HG03460 (cell line): ENCODE measurements around the gene USP10.
"Not testable (repeated sequence)": the region's sequence is repeated elsewhere in the genome, so short reads cannot be mapped to it uniquely, and the experiment has no call there.

Experiments
- ATAC-seq: cut with Tn5 transposase; IDR thresholded peaks from one replicate; pipeline ENCODE4 v1.9.1; 2021; ENCODE audit not compliant: unreplicated experiment

USP10 gene

GRCh38 chr16:84726669-84727467 lies 27.1 kb downstream of the USP10 start:
- peak; percentile 40 for ATAC-seq

GRCh38 chr16:84728853-84729424 lies 29.1 kb downstream of the USP10 start:
- no peak for ATAC-seq

DNA sequence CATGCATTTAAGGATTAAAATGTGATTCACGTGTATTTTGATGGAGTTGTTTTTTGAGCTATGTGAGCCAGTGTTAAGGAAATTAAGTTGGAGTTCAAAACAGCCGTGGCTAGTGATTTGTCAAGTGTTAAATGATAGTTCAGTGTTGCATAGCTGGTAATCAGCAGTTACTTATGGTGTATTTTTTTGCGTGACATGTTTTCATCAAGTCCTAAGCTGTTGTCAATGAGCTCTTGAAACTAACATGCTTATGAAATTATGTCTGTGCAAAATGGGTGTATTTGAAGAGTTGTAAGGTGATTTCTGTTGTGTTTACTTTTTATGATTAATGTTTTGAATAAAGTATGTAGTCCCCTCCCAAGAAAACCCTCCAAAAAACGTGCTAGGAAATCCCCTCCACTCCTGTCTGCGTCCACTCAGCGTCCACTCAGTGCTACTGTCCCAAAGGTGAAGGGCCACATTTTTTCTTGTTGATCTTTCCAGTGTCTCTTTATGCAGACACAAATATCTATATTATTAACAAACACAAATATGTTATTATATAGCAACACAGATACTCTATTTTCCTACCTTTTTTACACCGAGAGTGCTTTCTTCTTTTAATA lies 30.0 kb downstream of the USP10 start:
- no peak for ATAC-seq

- peak; percentile 50 for ATAC-seq
Measured at GRCh38 chr16:84730406-84731106, 30.8 kb downstream of the USP10 start.

DNA sequence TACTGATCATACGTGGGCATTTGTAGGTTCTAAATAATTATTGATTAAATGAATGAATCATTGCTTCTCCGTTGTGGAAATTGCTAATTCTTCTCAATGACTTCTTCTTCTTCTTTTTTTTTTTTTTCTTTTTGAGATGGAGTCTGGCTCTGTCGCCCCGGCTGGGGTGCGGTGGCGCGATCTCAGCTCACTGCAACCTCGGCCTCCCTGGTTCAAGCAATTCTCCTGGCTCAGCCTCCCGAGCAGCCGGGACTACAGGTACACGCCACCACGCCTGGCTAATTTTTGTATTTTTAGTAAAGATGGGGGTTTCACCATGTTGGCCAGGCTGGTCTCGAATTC lies 32.5 kb downstream of the USP10 start:
- not testable (repeated sequence) for ATAC-seq

DNA sequence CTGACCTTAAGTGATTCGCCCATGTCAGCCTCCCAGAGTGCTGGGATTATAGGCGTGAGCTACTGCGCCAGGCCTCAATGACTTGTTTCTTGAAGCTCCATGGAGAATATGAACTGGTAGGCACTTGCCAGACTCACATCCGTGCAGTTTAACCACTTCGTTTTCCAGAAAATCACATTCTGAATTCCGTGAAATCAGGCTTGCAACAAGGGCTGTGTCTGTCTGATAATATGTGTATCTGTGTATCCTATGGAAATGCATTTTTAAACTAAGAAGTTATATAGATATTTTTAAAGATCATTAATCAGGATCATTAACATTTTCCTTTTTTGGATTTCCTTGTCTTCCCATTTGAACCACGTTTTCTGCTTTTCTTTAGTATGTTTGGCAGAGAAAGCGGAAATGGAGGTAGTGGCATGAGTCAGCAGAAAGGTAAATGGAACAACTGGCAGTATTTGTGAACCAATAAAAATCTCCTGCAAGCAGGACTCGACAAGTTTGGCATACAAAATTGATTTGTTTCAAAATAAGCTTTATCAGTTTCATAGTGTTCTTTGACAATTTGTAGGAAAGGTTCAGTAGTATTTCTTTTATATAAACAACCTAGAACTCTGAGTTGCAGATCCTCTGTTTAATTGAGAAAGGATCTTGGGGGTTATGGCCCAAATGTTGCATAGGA lies 33.0 kb downstream of the USP10 start:
- no peak for ATAC-seq

DNA sequence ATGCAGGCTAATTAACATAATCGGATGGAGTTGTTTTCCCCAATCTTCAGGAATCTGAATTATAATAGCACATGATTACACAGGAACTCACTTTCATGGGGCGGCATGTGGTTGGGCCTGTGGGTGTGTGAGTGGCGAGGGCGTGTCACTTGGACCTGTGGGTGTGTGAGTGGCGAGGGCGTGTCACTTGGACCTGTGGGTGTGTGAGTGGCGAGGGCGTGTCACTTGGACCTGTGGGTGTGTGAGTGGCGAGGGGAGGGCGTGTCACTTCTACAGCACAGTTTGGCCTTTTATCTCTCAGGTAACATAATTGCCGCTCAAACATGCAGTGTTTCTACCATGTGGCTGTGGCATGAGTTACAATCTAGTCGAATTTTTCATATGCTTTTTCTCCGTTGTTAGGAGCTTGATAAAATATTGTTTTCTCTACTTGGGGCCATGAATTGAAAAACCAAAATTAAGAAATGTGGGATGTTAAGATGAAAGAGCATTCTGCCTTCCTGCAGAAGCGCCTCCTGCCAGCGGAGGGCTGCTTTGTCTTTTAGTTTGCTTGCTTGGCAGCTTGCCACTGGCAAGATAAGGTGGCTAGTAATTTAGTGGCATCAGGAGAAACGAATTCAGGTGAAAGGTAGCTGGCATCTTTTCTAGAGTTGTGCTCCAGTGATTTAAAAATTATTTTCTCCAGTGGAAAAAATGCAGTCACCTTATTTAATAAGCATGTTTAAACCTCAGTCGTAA lies 36.2 kb downstream of the USP10 start:
- no peak for ATAC-seq

DNA sequence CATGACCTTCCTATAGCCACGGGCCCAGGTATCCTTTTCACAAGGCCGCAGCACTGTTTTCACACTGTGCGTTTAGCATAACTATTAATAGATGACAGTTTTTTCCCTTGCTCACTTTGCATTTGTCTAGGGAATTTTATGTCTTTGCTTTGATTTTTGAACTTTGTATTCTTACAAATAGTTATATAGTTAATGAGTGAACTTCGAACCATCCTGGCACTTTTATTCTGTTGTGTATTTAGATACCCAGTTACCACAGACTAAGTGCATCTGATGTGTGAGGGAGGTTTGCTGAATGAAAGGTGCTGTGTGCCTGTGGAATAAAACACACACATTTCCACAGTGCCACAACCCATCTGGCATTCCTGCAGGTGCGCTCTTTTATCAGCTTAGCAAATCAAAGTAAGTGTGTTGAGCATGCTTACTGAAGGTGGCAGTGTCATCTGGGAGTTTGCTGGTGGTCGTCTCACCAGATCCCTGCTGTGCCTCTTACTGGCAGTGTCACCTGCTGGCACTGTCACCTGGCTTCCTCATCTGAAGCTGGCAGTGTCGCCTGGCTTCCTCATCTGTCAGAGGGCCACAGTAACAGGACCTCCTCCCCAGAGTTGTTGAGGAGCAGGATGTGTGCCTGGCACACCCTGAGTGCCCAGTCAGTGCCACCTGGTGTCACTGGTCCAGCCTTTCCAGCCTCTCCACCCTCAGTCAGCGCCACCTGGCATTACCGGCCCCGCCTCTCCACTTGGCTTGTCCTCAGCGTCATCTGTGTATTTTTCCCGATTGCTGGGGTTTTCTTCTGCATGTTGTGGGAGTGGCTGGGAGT lies 37.6 kb downstream of the USP10 start:
- ATAC-seq, result no peak

GRCh38 chr16:84738255-84739038 lies 38.6 kb downstream of the USP10 start:
- ATAC-seq, result no peak

GRCh38 chr16:84739349-84740124 lies 39.7 kb downstream of the USP10 start:
- ATAC-seq, result no peak

- no peak for ATAC-seq
Measured at GRCh38 chr16:84740596-84741116, 40.9 kb downstream of the USP10 start.

DNA sequence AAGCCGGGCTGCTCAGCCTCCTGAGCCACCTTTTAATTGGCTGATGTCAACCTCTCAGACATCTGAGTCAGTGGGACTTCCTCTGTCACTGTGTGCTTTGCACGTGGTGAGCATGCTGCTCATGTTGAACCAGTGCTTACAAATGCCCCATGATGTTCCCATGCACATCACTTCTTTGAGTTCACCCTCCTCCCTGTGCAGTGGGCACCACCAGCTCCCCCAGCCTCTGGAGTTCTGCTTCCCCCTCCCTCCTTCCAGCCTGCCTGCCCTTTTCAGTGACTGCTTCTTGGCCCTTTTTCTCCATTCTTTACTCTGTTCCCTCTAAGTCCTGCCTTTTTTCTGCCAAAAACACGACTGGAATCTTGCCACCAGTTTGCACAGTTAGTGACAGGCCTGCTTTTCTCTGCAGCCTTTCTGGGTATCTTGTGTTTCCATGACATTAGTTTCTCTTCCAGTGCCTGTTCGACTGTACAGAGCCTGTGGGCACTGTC lies 41.6 kb downstream of the USP10 start:
- ATAC-seq, result no peak

- no peak for ATAC-seq
Measured at GRCh38 chr16:84742641-84743092, 42.9 kb downstream of the USP10 start.

- no peak for ATAC-seq
Measured at GRCh38 chr16:84746231-84746630, 46.4 kb downstream of the USP10 start.

DNA sequence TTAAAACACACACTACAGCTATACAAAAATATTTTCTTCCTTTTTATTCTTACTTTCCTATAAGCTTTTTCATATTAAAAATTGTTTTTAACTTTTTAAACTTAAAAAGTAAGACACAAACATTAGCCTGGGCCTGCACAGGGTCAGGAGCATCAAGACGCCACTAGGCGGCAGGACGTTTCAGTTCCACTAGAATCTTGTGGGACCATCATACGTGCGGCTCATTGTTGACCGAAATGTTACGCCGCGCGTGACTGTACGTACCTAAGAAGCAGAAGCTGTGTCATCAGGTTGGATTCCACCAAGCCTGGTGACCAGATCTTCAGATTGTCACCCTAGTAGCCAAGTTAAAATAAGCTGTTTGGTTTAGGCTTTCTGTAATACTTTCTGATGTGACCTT lies 47.1 kb downstream of the USP10 start:
- ATAC-seq, result no peak

DNA sequence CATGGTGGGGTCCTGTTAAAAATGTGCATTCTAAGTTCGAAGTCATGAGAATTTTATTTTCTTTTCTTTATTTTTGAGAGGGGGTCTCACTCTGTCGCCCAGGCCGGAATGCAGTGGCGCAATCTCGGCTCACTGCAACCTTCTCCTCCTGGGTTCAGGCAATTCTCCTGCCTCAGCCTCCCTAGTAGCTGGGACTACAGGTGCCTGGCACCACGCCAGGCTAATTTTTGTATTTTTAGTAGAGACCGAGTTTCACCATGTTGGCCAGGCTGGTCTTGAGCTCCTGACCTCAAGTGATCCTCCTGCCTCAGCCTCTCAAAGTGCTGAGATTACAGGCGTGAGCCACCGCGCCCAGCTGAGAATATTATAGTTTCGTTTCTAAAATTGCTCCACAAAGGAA lies 48.4 kb downstream of the USP10 start:
- not testable (repeated sequence) for ATAC-seq

GRCh38 chr16:84749072-84749471 lies 49.3 kb downstream of the USP10 start:
- no peak for ATAC-seq

GRCh38 chr16:84749815-84750214 lies 50.0 kb downstream of the USP10 start:
- no peak for ATAC-seq
